H1 (cell line): Measurements from ENCODE around the gene LRBA. TPM values are rescaled to one million over a fixed set of nuclear protein-coding genes. Genes with fewer than 3 reads are reported as not detected.

Experiments used
- CTCF ChIA-PET: fragments of 300-600 bp; sonication (Branson Sonifier 250); formaldehyde crosslinking; loops from one replicate; lab custom pipeline; 2021; ENCODE audit not compliant: partially characterized antibody; lab: Charles Lee
- POLR2A ChIA-PET: fragments of 300-600 bp; sonication (Branson Sonifier 250); formaldehyde crosslinking; loops from one replicate; lab custom pipeline; 2021; ENCODE audit warnings: inconsistent platforms; ENCODE audit not compliant: partially characterized antibody; lab: Charles Lee
- DNase-seq, 2 experiments: peaks; one replicate each; pipeline versions ENCODE4 v3.0.0 to v3.0.0-alpha.2; 2010 to 2022; ENCODE audit warnings: low spot score in 2 of 2, low read depth in 1 of 2, mixed read lengths in 1 of 2
- FAIRE-seq: peaks from 2 replicates; lab custom pipeline; 2011; peaks lifted over from hg19 to GRCh38; lab: Jason Lieb, UNC
- H2AFZ ChIP-seq: 2 replicates; pipeline ENCODE4 v1.8.1; 2012; ENCODE audit warnings: low read length, inconsistent platforms
- H2AK5ac ChIP-seq: 2 replicates; pipeline ENCODE4 v1.6.1; 2013; ENCODE audit warnings: low read depth, low read length
- H2BK120ac ChIP-seq: replicated peaks from 2 replicates; pipeline ENCODE3; 2013; ENCODE audit warnings: low read depth, low read length, inconsistent platforms
- H2BK12ac ChIP-seq: 2 replicates; pipeline ENCODE4 v1.6.1; 2013; ENCODE audit warnings: low read depth, low read length
- H2BK15ac ChIP-seq: 2 replicates; pipeline ENCODE4 v1.6.1; 2013; ENCODE audit warnings: low read length
- H2BK20ac ChIP-seq: 2 replicates; pipeline ENCODE4 v1.6.1; 2013; ENCODE audit warnings: low read length
- H2BK5ac ChIP-seq: 2 replicates; pipeline ENCODE4 v1.6.1; 2013; ENCODE audit warnings: low read depth, low read length
- H3K14ac ChIP-seq: 2 replicates; pipeline ENCODE4 v1.6.1; 2013; ENCODE audit warnings: inconsistent platforms; ENCODE audit not compliant: insufficient read length
- H3K18ac ChIP-seq: 2 replicates; pipeline ENCODE4 v1.6.1; 2013; ENCODE audit warnings: low read length; ENCODE audit errors: extremely low read depth
- H3K23ac ChIP-seq: 2 replicates; pipeline ENCODE4 v1.6.1; 2013; ENCODE audit warnings: inconsistent platforms; ENCODE audit not compliant: insufficient read length
- H3K23me2 ChIP-seq: 2 replicates; pipeline ENCODE4 v1.6.1; 2013; ENCODE audit warnings: low read depth, low read length
- H3K27ac ChIP-seq: 2 replicates; pipeline ENCODE4 v1.6.1; 2011; ENCODE audit warnings: low read depth, low read length, inconsistent platforms
- H3K27me3 ChIP-seq, 4 experiments: replicated peaks in 1 of 4; 1 replicate in 1 of 4; 2 replicates in 3 of 4; pipeline versions ENCODE4 v1.6.1 to v1.8.1; 2011 to 2013; ENCODE audit warnings: low read length in 3 of 4, mild to moderate bottlenecking in 3 of 4, inconsistent platforms in 2 of 4, mixed read lengths in 2 of 4, moderate library complexity in 1 of 4; ENCODE audit not compliant: control insufficient read depth in 3 of 4, insufficient read depth in 3 of 4; ENCODE audit errors: extremely low read depth in 1 of 4
- H3K36me3 ChIP-seq, 4 experiments: 2 replicates each; pipeline versions ENCODE4 v1.6.1 to v1.8.1; 2011 to 2013; ENCODE audit warnings: mild to moderate bottlenecking in 4 of 4, low read length in 3 of 4, moderate library complexity in 2 of 4, control low read depth in 1 of 4, inconsistent platforms in 1 of 4; ENCODE audit not compliant: insufficient read depth in 4 of 4, control insufficient read depth in 2 of 4
- H3K4ac ChIP-seq: replicated peaks from 2 replicates; pipeline ENCODE3; 2013; ENCODE audit warnings: low read length, low read depth, mixed read lengths, inconsistent platforms; ENCODE audit not compliant: insufficient read length
- H3K4me1 ChIP-seq, 4 experiments: replicated peaks in 1 of 4; 1 replicate in 1 of 4; 2 replicates in 3 of 4; pipeline versions ENCODE4 v1.6.1 to v1.8.1; 2011 to 2013; ENCODE audit warnings: low read length in 3 of 4, inconsistent platforms in 2 of 4, mixed read lengths in 1 of 4; ENCODE audit not compliant: insufficient read depth in 4 of 4, control insufficient read depth in 3 of 4
- H3K4me2 ChIP-seq, 2 experiments: 2 replicates each; pipeline versions ENCODE4 v1.6.1 to v1.8.1; 2011 to 2013; ENCODE audit warnings: low read depth in 2 of 2, low read length in 2 of 2, control low read depth in 1 of 2, inconsistent platforms in 1 of 2, mild to moderate bottlenecking in 1 of 2; ENCODE audit not compliant: insufficient read depth in 1 of 2
- H3K4me3 ChIP-seq, 4 experiments: fragments of 200-600, 300-600 bp in 1 of 4; sonication (generic), shearing (Covaris generic), sonication (Bioruptor Twin) in 1 of 4; 2 replicates each; pipeline versions ENCODE4 v1.5.1 to v1.8.1; 2011 to 2016; ENCODE audit warnings: low read length in 4 of 4, low read depth in 3 of 4, control low read depth in 2 of 4, inconsistent platforms in 2 of 4, mild to moderate bottlenecking in 2 of 4, mixed read lengths in 1 of 4, moderate library complexity in 1 of 4; ENCODE audit not compliant: insufficient read depth in 2 of 4; ENCODE audit errors: extremely low read depth in 1 of 4
- H3K56ac ChIP-seq: replicated peaks from 2 replicates; pipeline ENCODE3; 2013; ENCODE audit warnings: low read depth, mild to moderate bottlenecking, mixed read lengths, low read length, inconsistent platforms; ENCODE audit not compliant: insufficient read length
- H3K79me1 ChIP-seq: 2 replicates; pipeline ENCODE4 v1.6.1; 2013; ENCODE audit warnings: low read depth, low read length, control low read depth
- H3K79me2 ChIP-seq, 2 experiments: 2 replicates each; pipeline versions ENCODE4 v1.6.1 to v1.8.1; 2012 to 2013; ENCODE audit warnings: low read length in 2 of 2, mild to moderate bottlenecking in 2 of 2, inconsistent platforms in 1 of 2; ENCODE audit not compliant: insufficient read depth in 2 of 2, control insufficient read depth in 1 of 2
- H3K9ac ChIP-seq, 4 experiments: replicated peaks in 1 of 4; 1 replicate in 1 of 4; 2 replicates in 3 of 4; pipeline versions ENCODE4 v1.6.1 to v1.8.1; 2011 to 2013; ENCODE audit warnings: low read depth in 3 of 4, low read length in 3 of 4, control low read depth in 2 of 4, mild to moderate bottlenecking in 2 of 4, moderate library complexity in 2 of 4, inconsistent platforms in 1 of 4; ENCODE audit errors: extremely low read depth in 1 of 4
- H3K9me3 ChIP-seq, 2 experiments: 2 replicates each; pipeline versions ENCODE4 v1.6.1 to v1.8.1; 2012 to 2013; ENCODE audit warnings: mild to moderate bottlenecking in 2 of 2, moderate library complexity in 2 of 2, control low read depth in 1 of 2, inconsistent platforms in 1 of 2, low read depth in 1 of 2, low read length in 1 of 2, mixed read lengths in 1 of 2; ENCODE audit not compliant: insufficient read depth in 2 of 2
- H4K20me1 ChIP-seq, 2 experiments: replicated peaks in 1 of 2; 2 replicates each; pipeline versions ENCODE3 to v1.8.1; 2011 to 2013; ENCODE audit warnings: inconsistent platforms in 2 of 2, low read length in 2 of 2, mild to moderate bottlenecking in 1 of 2; ENCODE audit not compliant: insufficient read depth in 2 of 2, control insufficient read depth in 1 of 2
- H4K5ac ChIP-seq: 2 replicates; pipeline ENCODE4 v1.6.1; 2013; ENCODE audit warnings: low read length, low read depth, mixed read lengths, inconsistent platforms; ENCODE audit not compliant: insufficient read length
- H4K8ac ChIP-seq: 2 replicates; pipeline ENCODE4 v1.8.0; 2013; ENCODE audit warnings: mild to moderate bottlenecking, moderate library complexity, low read length, inconsistent platforms; ENCODE audit not compliant: insufficient read depth; ENCODE audit errors: extremely low read depth
- H4K91ac ChIP-seq: replicated peaks from 2 replicates; pipeline ENCODE3; 2013; ENCODE audit warnings: low read length, mixed read lengths, inconsistent platforms; ENCODE audit not compliant: insufficient read length
- NANOG ChIP-seq: IDR thresholded peaks from 2 replicates; pipeline ENCODE4 v1.6.1; 2011; ENCODE audit warnings: low read length, low read depth, mild to moderate bottlenecking, inconsistent platforms; ENCODE audit not compliant: insufficient read depth, poor library complexity, severe bottlenecking
- NRF1 ChIP-seq: IDR thresholded peaks from 2 replicates; pipeline ENCODE4 v1.6.1; 2011; ENCODE audit warnings: mild to moderate bottlenecking, low read depth, low read length, improper control_type of control experiment
- RAD21 ChIP-seq, 2 experiments: IDR thresholded peaks in 1 of 2; conservative IDR thresholded peaks in 1 of 2; 2 replicates each; pipeline ENCODE4 v1.6.1; 2011; ENCODE audit warnings: low read depth in 2 of 2, low read length in 2 of 2, improper control_type of control experiment in 1 of 2, inconsistent platforms in 1 of 2, mild to moderate bottlenecking in 1 of 2, moderate library complexity in 1 of 2
- RFX5 ChIP-seq: IDR thresholded peaks from 2 replicates; pipeline ENCODE4 v1.6.1; 2011; ENCODE audit warnings: low read depth, low read length, improper control_type of control experiment, borderline replicate concordance
- SUZ12 ChIP-seq: fragments of 200-600 bp; sonication (generic); IDR thresholded peaks from 2 replicates; pipeline ENCODE4 v1.6.1; 2012; ENCODE audit warnings: mild to moderate bottlenecking, inconsistent platforms, low read length, moderate library complexity, mixed read lengths
- polyA plus RNA-seq, 7 experiments: library from polyadenylated mRNA; depleted of rRNA in 3 of 7; stranded (reverse) in 5 of 7; unstranded in 2 of 7; fragments of >200 nt in 5 of 7; fragments of 200-250 nt in 2 of 7; gene quantifications; 1 replicate in 5 of 7; 2 replicates in 1 of 7; 4 replicates in 1 of 7; pipeline versions ENCODE4 v1.2.1 to v1.2.3, GENCODE V29; 2011 to 2013; ENCODE audit warnings: missing spikeins in 2 of 7, mixed read lengths in 2 of 7
- total RNA-seq: library from RNA; stranded (reverse); fragmentation: NEBNext Ultra II Directional; extraction: Animal tissue kit (Norgen Biotek cat#: 25700); gene quantifications from 2 replicates; pipeline ENCODE4 v1.2.1, GENCODE V29; 2021

LRBA gene
- total and polyA plus RNA-seq, 2 of the 8 experiments (the other 6 are each of a cell fraction or from before 2014, with no cell fraction given), result 54.6 to 83.2 TPM

DNA sequence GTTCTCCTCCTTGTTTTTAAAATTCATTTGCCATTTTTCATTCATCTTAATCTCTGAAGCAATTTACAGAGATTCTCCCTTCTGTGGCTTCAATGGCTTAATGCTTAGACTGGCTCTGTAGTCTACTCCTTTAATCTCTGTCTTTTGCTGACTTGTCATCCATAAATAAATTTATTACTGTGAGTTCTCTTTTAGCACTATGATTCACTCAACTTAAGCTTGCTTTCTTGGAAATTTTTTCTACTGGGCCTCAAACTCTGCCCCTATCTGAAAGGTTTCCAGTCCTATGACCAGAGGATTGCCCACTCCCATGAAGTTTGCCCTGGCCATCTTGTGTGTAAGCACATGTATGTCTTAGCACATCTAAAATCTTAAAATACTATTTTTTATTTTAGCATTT, 685.7 kb downstream of the LRBA start:
- no peak overlapping the region for H3K4ac ChIP-seq
- TF ChIP-seq SUZ12, result no peak
- TF ChIP-seq RAD21 (IDR thresholded peaks at IDR 0.05 in 1 of 2, conservative IDR thresholded peaks at IDR 0.05 in 1 of 2; ENCODE audit: low read depth in 2 of 2, low read length in 2 of 2), result no peak
- no peak for TF ChIP-seq RFX5
- TF ChIP-seq NANOG, result no peak
- TF ChIP-seq NRF1, result no peak

More for the DNA sequence above, 685.7 kb downstream of the LRBA start:
- FAIRE-seq (no peak), DNase-seq (no peak)
- H4K20me1 ChIP-seq, result no peaks in the 10 kb centered on the region
- H3K9me3 ChIP-seq, result no peaks in the 10 kb centered on the region
- H3K23me2 ChIP-seq, result no peaks in the 10 kb centered on the region
- ChIA-PET CTCF (no interaction called here), POLR2A (no interaction called here)
- no peak overlapping the region for H4K5ac ChIP-seq
- H2BK5ac ChIP-seq, result no peak overlapping the region
- no peak overlapping the region for H3K4me2 ChIP-seq
- H3K56ac ChIP-seq, result no peak overlapping the region
- H3K36me3 ChIP-seq, result no peaks in the 10 kb centered on the region
- no peak overlapping the region for H2BK120ac ChIP-seq
- no peak overlapping the region for H2BK15ac ChIP-seq
- H2AFZ ChIP-seq, result no peak overlapping the region
- H2AK5ac ChIP-seq, result no peak overlapping the region
- H2BK12ac ChIP-seq, result no peak overlapping the region
- no peak overlapping the region for H3K27ac ChIP-seq
- H3K27me3 ChIP-seq, result no peaks in the 10 kb centered on the region
- no peak overlapping the region for H4K8ac ChIP-seq
- no peak overlapping the region for H3K14ac ChIP-seq
- no peak overlapping the region for H3K4me3 ChIP-seq
- H3K9ac ChIP-seq, result no peak overlapping the region
- H3K79me2 ChIP-seq, result no peaks in the 10 kb centered on the region
- H3K4me1 ChIP-seq, result no peaks in the 10 kb centered on the region
- H4K91ac ChIP-seq, result no peak overlapping the region
- H3K79me1 ChIP-seq, result no peaks in the 10 kb centered on the region
- no peak overlapping the region for H3K23ac ChIP-seq
- no peak overlapping the region for H3K18ac ChIP-seq
- H2BK20ac ChIP-seq, result no peak overlapping the region
